ENCODE results near the gene PCK1.

Gene PCK1

DNA sequence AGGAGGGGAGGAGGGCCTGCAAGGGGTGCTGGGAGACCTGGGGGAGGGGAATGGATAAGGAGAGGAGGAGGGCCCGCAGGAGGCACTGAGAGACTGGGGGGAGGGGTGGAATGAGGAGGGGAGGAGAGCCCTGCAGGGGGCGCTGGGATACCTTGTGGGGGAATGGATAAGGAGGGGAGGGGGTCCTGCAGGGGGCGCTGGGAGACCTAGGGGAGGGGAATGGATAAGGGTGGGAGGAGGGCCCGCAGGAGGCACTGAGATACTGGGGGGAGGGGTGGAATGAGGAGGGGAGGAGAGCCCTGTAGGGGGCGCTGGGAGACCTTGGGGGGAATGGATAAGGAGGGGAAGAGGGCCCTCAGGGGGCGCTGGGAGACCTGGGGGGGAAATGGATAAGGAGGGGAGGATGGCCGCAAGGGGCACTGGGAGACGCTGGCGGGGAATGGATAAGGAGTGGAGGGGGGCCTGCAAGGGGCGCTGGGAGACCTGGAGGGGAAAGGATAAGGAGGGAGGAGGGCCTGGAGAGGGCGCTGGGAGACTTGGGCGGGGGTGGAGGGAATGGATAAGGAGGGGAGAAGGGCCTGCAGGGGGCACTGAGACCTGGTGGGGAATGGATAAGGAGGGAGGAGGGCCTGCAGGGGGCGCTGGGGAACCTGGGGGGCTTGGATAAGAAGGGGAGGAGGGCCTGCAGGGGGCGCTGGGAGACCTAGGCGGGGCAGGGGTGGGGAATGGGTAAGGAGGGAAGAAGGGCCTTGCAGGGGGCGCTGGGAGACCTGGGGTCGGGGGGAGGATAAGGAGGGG lies 34.6 kb upstream of the PCK1 start:
- H3K9me3 ChIP-seq (ENCODE audit: control insufficient read depth, low read depth, low read length), result no peaks in the 10 kb centered on the region
- H3K36me3 ChIP-seq (ENCODE audit: control insufficient read depth, low read depth, low read length), result no peaks in the 10 kb centered on the region
- no peak overlapping the region for H3K9ac ChIP-seq (ENCODE audit: low read length)
- no peaks in the 10 kb centered on the region for H3K27me3 ChIP-seq (ENCODE audit: control insufficient read depth, insufficient read depth, low read length)
- no peak overlapping the region for H3K4me3 ChIP-seq (ENCODE audit: low read length)
- peaks cover 9% of the 10 kb centered on the region for H3K4me1 ChIP-seq (ENCODE audit: control insufficient read depth, low read depth, low read length)
- H3K27ac ChIP-seq (ENCODE audit: low read length), result no peak overlapping the region

DNA sequence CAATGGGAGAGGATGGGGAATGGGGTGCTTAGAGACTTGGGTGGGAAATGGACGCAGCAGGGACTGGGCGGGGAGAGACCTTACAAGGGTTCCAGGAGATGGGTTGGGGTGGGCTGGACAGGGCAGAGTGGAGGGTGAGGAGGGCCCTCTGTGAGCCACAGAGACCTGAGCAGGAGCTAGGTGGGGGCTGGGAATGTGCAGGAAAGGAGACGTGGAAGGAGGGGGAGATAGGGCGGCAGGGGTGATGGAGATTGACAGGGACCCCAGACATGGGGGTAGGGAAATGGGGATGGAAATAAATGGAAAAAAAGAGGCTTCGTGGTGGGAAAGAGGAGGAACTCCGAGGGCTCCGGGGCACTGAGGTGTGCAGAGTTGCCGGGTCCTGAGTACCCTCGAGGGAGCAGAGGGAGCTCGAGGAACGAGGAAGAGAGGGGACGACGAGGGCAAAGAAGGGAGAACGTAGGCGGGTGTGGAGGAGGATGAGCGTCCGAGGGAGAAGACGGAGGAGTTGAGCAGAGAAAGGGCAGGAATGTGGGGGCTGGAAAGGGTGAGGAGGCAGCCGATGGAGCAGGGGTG lies 33.9 kb upstream of the PCK1 start:
- H3K9ac ChIP-seq (ENCODE audit: low read length), result no peak overlapping the region
- peaks cover 9% of the 10 kb centered on the region for H3K4me1 ChIP-seq (ENCODE audit: control insufficient read depth, low read depth, low read length)
- H3K27me3 ChIP-seq (ENCODE audit: control insufficient read depth, insufficient read depth, low read length), result no peaks in the 10 kb centered on the region
- no peaks in the 10 kb centered on the region for H3K36me3 ChIP-seq (ENCODE audit: control insufficient read depth, low read depth, low read length)
- H3K4me3 ChIP-seq (ENCODE audit: low read length), result no peak overlapping the region
- H3K9me3 ChIP-seq (ENCODE audit: control insufficient read depth, low read depth, low read length), result no peaks in the 10 kb centered on the region
- H3K27ac ChIP-seq (ENCODE audit: low read length), result no peak overlapping the region

DNA sequence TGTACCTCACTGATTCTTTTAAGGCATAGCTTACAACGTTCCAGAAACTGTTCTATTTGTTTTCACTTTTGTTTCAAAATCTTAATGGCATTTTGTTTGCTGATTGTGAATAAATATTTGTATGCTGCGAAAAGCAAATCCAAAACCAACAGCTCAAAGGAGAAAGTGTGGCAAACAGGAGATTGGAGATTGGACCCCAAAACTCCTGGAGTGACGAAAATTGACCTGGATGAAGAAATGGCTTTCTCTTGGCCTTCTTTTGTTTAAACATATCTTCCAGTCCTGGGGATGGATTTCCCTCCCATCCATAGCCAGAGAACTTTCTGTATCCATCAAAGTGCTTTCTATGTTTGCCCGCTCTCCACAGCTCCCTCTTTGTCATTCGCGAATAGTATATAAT lies 33.2 kb upstream of the PCK1 start:
- no peaks in the 10 kb centered on the region for H3K27me3 ChIP-seq (ENCODE audit: control insufficient read depth, insufficient read depth, low read length)
- H3K4me1 ChIP-seq (ENCODE audit: control insufficient read depth, low read depth, low read length), result peaks cover 5% of the 10 kb centered on the region
- no peak overlapping the region for H3K4me3 ChIP-seq (ENCODE audit: low read length)
- H3K27ac ChIP-seq (ENCODE audit: low read length), result no peak overlapping the region
- no peak overlapping the region for H3K9ac ChIP-seq (ENCODE audit: low read length)
- no peaks in the 10 kb centered on the region for H3K9me3 ChIP-seq (ENCODE audit: control insufficient read depth, low read depth, low read length)
- H3K36me3 ChIP-seq (ENCODE audit: control insufficient read depth, low read depth, low read length), result no peaks in the 10 kb centered on the region

DNA sequence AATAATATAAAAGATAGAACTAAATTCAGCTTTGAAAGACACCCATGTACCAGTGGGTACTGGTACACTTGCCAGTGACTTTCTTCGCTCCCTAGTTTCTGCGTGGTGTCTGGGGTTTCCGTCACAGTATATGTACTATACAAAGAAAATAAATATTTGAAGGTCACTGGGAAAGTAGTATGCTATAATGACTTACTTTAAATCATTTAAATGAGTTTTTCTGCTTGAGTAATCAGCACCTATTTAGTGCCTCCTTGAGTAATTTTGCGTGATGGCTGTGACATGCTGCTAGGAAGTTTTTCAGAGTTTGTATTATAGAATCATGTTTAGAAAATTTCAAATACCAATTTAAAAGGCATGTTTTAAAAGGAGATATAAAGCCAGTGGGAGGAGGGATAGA lies 32.8 kb upstream of the PCK1 start:
- no peak overlapping the region for H3K9ac ChIP-seq (ENCODE audit: low read length)
- no peaks in the 10 kb centered on the region for H3K27me3 ChIP-seq (ENCODE audit: control insufficient read depth, insufficient read depth, low read length)
- peaks cover under 1% of the 10 kb centered on the region for H3K4me1 ChIP-seq (ENCODE audit: control insufficient read depth, low read depth, low read length)
- no peaks in the 10 kb centered on the region for H3K9me3 ChIP-seq (ENCODE audit: control insufficient read depth, low read depth, low read length)
- H3K27ac ChIP-seq (ENCODE audit: low read length), result no peak overlapping the region
- no peak overlapping the region for H3K4me3 ChIP-seq (ENCODE audit: low read length)
- H3K36me3 ChIP-seq (ENCODE audit: control insufficient read depth, low read depth, low read length), result no peaks in the 10 kb centered on the region

DNA sequence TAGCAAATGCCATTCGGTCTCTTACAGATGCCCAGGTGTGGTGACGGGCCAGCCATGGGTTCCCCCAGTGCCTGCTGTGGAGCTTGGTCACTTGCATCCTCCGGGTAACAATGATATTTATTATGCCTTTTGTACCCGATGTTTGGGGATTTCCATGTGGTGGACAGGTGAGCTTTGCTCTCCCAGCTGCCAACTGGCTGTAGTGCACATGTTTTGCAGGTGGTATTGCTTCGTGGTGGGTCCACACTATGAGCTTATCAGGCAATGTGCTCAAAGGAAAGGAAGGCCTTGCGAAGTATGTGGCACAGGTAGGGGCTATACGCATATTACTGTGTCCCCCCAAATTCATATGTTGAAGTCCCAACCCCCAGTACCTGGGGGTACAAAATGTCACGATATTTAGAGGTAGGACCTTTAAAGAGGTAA lies 31.7 kb upstream of the PCK1 start:
- Histone ChIP-seq H3K4me3 (ENCODE audit: low read length) (no peak overlapping the region), H3K27me3 (ENCODE audit: control insufficient read depth, insufficient read depth, low read length) (no peaks in the 10 kb centered on the region), H3K36me3 (ENCODE audit: control insufficient read depth, low read depth, low read length) (no peaks in the 10 kb centered on the region), H3K4me1 (ENCODE audit: control insufficient read depth, low read depth, low read length) (no peaks in the 10 kb centered on the region), H3K27ac (ENCODE audit: low read length) (no peak overlapping the region), H3K9me3 (ENCODE audit: control insufficient read depth, low read depth, low read length) (no peaks in the 10 kb centered on the region), H3K9ac (ENCODE audit: low read length) (no peak overlapping the region)

DNA sequence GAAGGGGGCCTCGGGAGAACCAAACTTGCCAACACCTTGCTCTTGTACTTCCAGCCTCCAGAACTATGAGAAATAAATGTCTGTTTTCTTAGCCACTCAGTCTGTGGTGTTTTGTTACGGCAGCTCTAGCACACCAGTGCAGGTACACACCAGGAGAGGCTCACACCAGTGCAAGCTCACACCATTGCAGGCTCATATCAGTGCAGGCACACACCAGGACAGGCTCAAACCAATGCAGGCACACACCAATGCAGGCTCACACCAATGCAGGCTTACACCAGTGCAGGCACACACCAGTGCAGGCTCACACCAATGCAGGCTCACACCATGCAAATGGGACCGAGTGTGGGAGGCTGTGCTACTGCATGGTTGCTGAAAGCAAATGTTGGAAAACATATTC lies 31.1 kb upstream of the PCK1 start:
- Histone ChIP-seq H3K4me3 (ENCODE audit: low read length) (no peak overlapping the region), H3K27me3 (ENCODE audit: control insufficient read depth, insufficient read depth, low read length) (no peaks in the 10 kb centered on the region), H3K9ac (ENCODE audit: low read length) (no peak overlapping the region), H3K4me1 (ENCODE audit: control insufficient read depth, low read depth, low read length) (no peaks in the 10 kb centered on the region), H3K27ac (ENCODE audit: low read length) (no peak overlapping the region), H3K9me3 (ENCODE audit: control insufficient read depth, low read depth, low read length) (no peaks in the 10 kb centered on the region), H3K36me3 (ENCODE audit: control insufficient read depth, low read depth, low read length) (no peaks in the 10 kb centered on the region)

DNA sequence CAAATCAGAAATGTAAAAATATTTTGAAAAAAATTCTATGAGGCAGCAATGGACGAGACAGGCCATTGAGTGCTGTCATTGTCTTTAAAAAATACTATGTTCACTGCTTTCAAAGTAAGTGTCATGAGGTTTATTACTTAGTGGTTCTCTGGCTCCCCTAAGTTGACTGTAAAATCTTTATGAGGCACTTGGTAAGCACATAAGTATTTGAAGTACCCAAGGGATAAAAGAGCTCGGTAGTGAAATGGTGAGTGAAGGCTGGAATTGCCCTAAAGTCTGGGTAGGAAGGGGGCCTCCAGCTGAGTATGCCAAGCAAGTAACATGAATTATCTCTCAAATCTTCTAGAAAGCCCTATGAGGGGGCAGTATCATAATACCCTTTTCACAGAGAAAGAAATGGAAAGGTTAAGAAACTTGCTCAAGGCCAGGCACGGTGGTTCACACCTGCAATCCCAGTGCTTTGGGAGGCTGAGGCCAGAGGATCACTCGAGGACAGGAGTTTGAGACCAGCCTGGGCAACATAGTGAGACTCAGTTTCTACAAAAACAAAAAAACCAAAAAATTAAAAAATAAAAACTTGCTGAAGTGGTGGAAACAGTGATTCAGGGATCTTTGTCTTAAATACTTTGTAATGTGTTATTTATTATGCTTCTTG lies 30.5 kb upstream of the PCK1 start:
- no peak overlapping the region for H3K9ac ChIP-seq (ENCODE audit: low read length)
- no peak overlapping the region for H3K4me3 ChIP-seq (ENCODE audit: low read length)
- no peaks in the 10 kb centered on the region for H3K9me3 ChIP-seq (ENCODE audit: control insufficient read depth, low read depth, low read length)
- no peaks in the 10 kb centered on the region for H3K36me3 ChIP-seq (ENCODE audit: control insufficient read depth, low read depth, low read length)
- no peak overlapping the region for H3K27ac ChIP-seq (ENCODE audit: low read length)
- no peaks in the 10 kb centered on the region for H3K4me1 ChIP-seq (ENCODE audit: control insufficient read depth, low read depth, low read length)
- H3K27me3 ChIP-seq (ENCODE audit: control insufficient read depth, insufficient read depth, low read length), result no peaks in the 10 kb centered on the region

DNA sequence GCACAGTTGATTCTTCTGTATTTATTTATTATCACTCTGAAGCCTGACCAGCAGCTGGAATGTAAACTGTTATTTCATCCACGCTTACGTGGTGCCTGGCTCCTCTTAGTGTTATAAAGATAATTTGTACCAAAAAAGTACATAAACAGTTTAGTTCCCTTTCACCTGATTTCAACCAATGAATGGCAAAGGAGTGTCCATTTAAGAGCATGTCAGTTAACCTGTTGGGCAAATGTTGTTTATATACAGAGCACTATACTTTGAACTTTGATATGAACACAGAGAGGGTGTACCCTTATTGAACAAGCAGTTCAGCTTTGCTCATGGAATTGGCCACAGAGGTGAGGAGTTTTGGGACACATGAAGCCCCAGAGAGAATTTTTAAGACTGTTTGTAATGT lies 28.8 kb upstream of the PCK1 start:
- H3K27me3 ChIP-seq (ENCODE audit: control insufficient read depth, insufficient read depth, low read length), result no peaks in the 10 kb centered on the region

DNA sequence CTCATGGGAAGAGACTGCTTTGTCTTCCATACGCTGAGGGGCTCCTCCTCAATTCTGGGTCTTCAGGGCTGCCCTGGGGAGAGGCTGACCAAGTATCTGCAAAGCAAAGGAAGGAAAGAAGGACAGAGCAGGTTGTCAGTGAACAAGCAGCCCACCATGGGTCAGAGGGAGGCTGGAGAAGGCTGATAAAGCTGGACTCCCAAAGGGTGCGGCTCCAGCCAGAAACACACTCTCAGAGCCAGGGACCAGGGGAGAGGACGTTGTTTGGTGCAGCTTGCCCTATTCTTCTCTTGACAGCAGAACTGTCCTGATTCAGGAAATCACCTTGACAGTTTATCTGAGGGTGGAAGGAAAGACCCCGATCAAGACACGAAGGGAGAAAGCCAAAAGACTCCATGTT lies 25.6 kb upstream of the PCK1 start:
- Histone ChIP-seq H3K4me3 (ENCODE audit: low read length) (no peak overlapping the region), H3K4me1 (ENCODE audit: control insufficient read depth, low read depth, low read length) (no peaks in the 10 kb centered on the region), H3K9me3 (ENCODE audit: control insufficient read depth, low read depth, low read length) (no peaks in the 10 kb centered on the region), H3K36me3 (ENCODE audit: control insufficient read depth, low read depth, low read length) (no peaks in the 10 kb centered on the region), H3K9ac (ENCODE audit: low read length) (no peak overlapping the region), H3K27ac (ENCODE audit: low read length) (no peak overlapping the region), H3K27me3 (ENCODE audit: control insufficient read depth, insufficient read depth, low read length) (no peaks in the 10 kb centered on the region)

More for the DNA sequence above, 28.8 kb upstream of the PCK1 start:
- no peaks in the 10 kb centered on the region for H3K36me3 ChIP-seq (ENCODE audit: control insufficient read depth, low read depth, low read length)
- no peaks in the 10 kb centered on the region for H3K9me3 ChIP-seq (ENCODE audit: control insufficient read depth, low read depth, low read length)
- H3K9ac ChIP-seq (ENCODE audit: low read length), result no peak overlapping the region
- no peak overlapping the region for H3K4me3 ChIP-seq (ENCODE audit: low read length)
- H3K27ac ChIP-seq (ENCODE audit: low read length), result no peak overlapping the region
- no peaks in the 10 kb centered on the region for H3K4me1 ChIP-seq (ENCODE audit: control insufficient read depth, low read depth, low read length)

DNA sequence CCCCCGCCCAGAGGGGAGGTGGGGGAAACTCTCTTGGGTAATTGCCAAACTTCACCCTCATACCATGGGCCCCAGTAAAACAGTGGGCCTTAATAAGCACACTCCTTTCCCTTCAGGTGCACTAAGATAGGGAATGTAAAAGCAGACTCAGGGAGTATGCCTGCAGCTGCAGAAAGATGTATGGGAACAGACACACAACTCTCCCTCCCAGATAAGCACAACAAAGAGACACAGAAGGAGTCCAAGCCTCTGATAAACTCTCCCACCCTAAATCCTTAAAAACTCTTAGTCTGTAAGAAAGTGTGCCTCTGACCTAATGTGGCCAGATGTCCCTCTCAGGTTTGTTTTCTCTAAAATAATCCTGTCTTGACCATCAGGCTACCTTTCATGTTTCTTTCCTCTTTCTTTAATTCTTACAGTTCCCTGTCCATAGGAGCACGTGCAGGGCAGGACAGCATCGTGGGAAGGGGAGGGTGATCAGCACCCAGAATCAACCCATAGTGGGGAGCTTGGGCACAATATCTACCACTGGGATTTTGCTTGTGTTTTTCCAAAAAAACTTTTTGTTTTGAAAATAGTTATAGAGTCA lies 24.7 kb upstream of the PCK1 start:
- no peak overlapping the region for H3K27ac ChIP-seq (ENCODE audit: low read length)
- H3K9ac ChIP-seq (ENCODE audit: low read length), result no peak overlapping the region
- no peak overlapping the region for H3K4me3 ChIP-seq (ENCODE audit: low read length)
- no peaks in the 10 kb centered on the region for H3K27me3 ChIP-seq (ENCODE audit: control insufficient read depth, insufficient read depth, low read length)
- H3K4me1 ChIP-seq (ENCODE audit: control insufficient read depth, low read depth, low read length), result no peaks in the 10 kb centered on the region
- H3K9me3 ChIP-seq (ENCODE audit: control insufficient read depth, low read depth, low read length), result no peaks in the 10 kb centered on the region
- H3K36me3 ChIP-seq (ENCODE audit: control insufficient read depth, low read depth, low read length), result no peaks in the 10 kb centered on the region

DNA sequence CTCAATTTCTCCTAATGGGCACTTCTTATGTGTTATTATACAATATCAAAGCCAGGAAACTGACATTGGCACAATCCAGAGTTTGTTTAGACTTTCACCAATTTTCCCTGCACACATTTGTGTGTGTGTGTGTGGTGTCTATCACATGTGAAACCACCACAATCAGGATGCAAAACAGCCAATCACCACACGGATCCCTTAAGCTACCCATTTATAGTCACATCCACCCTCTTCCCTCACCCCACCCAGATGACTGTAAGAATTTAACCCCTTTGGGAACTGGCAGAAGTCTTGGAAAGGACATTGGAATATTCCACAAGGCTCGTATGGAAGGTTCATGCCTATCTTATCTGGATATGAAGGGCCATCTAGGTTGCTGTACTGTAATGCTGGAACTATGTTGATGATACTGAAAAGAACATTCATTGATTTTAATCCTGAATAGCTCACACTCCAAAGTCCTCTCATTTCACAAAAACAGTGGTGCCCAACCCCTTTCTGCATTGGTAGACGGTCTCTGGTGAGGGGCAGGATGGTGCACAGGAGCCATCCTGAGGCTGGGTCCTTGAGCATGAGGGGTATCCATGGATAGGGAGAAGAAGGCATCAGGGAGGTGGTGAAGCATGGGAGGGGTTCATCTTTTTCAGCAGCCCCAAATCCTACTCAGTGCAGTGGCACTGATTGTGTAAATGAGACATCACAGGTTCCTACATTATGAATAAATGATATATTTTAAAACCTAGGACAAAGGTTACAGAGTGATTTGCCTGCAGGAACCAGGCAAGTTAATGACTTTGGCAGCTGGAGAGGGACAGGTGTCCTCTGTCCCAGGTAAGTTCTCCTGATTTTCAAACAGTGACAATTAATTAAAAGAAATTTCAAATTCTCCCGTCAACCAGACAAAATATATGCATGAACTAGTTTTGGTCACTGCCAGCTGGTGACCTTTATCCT lies 23.9 kb upstream of the PCK1 start:
- no peak overlapping the region for H3K9ac ChIP-seq (ENCODE audit: low read length)
- no peaks in the 10 kb centered on the region for H3K27me3 ChIP-seq (ENCODE audit: control insufficient read depth, insufficient read depth, low read length)

More for the DNA sequence above, 23.9 kb upstream of the PCK1 start:
- no peaks in the 10 kb centered on the region for H3K36me3 ChIP-seq (ENCODE audit: control insufficient read depth, low read depth, low read length)
- H3K27ac ChIP-seq (ENCODE audit: low read length), result no peak overlapping the region
- H3K9me3 ChIP-seq (ENCODE audit: control insufficient read depth, low read depth, low read length), result no peaks in the 10 kb centered on the region
- H3K4me3 ChIP-seq (ENCODE audit: low read length), result no peak overlapping the region
- no peaks in the 10 kb centered on the region for H3K4me1 ChIP-seq (ENCODE audit: control insufficient read depth, low read depth, low read length)

All from iPS-18a (cell line).